ENCODE measurements around the gene CNR2.
"Not testable (repeated sequence)": the region's sequence is repeated elsewhere in the genome, so short reads cannot be mapped to it uniquely, and the experiment has no call there.

CNR2 gene

DNA sequence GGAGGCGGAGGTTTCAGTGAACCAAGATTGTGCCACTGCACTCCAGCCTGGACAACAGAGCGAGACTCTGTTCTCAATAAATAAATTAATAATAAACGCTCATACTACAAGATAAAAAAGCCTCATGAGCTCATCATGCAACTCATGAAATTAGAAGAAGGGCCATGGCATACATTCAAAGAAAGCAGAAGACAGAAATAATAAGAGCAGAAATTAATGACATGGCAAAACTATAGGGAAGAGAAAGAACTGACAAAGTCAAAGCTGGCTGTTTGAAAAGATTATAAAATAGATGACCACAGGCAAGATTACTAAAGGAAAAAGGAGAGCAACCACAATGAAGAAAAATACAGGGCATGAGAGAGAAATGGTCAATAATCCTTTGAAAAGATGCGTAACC lies 30.4 kb downstream of the CNR2 start:
- no peak for DNase-seq (ENCODE audit: low read depth)

DNA sequence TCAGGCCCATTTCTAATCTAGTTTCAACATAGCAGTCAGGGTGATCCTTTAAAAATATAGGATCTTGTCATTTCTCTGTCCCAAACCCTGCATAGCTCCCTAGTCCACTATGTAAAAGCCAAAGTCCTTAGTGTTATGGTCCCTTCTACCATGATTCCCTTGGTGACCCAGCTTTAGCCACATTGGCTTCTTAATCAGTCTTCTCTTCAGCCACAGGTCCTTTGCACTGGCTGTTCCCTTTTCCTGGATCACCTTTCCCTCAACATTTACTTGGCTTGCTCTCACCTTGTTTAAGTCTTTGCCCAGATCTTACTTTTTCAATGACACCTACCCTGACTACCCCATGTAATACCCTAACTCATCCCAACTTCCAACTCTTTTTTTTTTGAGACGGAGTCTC lies 33.4 kb downstream of the CNR2 start:
- DNase-seq (ENCODE audit: low read depth): no peak

- DNase-seq (ENCODE audit: low read depth): no peak
These were observed 34.5 kb downstream of the CNR2 start for GRCh38 chr1:23878668-23879067.

DNA sequence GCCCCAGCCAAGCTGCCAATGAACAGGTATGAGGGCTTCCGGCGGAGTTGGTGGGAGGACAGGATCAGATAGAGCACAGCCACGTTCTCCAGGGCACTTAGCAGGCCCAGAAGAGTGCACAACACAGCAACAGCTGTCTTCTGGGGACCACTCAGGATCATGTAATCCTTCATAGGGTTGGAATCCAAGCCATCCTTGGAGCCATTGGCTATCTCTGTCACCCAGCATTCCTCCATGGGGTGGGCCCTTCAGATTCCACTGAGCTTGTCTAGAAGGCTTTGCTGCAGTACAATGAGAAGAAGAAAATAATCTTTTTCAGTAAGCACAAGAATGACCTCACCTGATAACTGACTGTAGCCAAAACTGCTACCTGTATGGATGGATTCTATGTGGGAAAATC lies 37.8 kb downstream of the CNR2 start:
- DNase-seq (ENCODE audit: low read depth): no peak

DNA sequence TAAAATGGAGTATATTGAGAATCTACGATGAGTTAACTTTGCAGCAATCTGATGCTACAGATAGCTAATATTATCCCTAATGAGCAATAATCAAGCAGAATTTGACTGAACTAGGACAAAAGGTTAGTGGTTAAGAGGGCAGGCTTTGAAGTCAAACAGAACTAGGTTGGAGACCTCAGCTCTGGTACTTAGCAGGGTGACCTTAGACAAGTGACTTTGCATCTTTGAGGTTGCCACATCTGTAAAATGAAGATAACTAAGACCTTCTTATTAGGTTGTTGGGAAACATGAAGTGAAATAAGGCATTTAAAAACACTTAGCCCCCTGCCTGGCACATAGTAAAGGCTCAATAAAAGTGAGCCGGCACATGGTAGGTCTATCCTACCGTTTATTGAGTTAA lies 40.7 kb downstream of the CNR2 start:
- no peak for DNase-seq (ENCODE audit: low read depth)

- no peak for DNase-seq (ENCODE audit: low read depth)
These were observed 44.1 kb downstream of the CNR2 start for GRCh38 chr1:23869051-23869450.

GRCh38 chr1:23868557-23869016 lies 44.6 kb downstream of the CNR2 start:
- DNase-seq (ENCODE audit: low read depth): no peak

GRCh38 chr1:23867895-23868556 lies 45.1 kb downstream of the CNR2 start, which contains the start of gene FUCA1:
TSS of gene FUCA1 (minus strand) at chr1:23868290. CDS start at chr1:23868286, 4 bp downstream.
- peak; percentile 23 for DNase-seq (ENCODE audit: low read depth)

- no peak for DNase-seq (ENCODE audit: low read depth)
These were observed 45.6 kb downstream of the CNR2 start for GRCh38 chr1:23867542-23867894.

GRCh38 chr1:23865543-23865930 lies 47.6 kb downstream of the CNR2 start:
- no peak for DNase-seq (ENCODE audit: low read depth)

GRCh38 chr1:23864801-23865542 lies 48.2 kb downstream of the CNR2 start:
- DNase-seq (ENCODE audit: low read depth): no peak

DNA sequence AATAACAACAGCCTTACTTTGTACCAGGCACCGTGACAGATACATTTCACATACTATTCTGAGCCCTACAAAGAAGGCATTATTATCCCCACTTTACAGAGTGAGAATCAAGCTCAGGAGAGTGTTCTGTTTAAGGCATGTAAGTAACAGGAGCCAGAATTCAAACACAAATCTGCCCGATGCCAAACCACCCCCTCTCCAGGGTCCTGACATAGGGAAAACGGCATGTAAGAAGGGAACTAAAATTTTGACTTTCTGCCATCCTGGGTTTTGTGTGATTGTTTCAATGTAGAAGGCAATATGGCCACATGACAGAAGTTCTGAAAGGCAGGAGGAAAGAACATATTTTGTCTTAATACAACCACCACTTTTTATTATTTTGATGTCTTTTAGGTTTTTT lies 50.5 kb downstream of the CNR2 start:
- DNase-seq (ENCODE audit: low read depth): no peak

- DNase-seq (ENCODE audit: low read depth): no peak
These were observed 58.6 kb downstream of the CNR2 start for GRCh38 chr1:23854568-23854967.

- not testable (repeated sequence) for DNase-seq (ENCODE audit: low read depth)
These were observed 60.0 kb downstream of the CNR2 start for GRCh38 chr1:23853124-23853523.

DNA sequence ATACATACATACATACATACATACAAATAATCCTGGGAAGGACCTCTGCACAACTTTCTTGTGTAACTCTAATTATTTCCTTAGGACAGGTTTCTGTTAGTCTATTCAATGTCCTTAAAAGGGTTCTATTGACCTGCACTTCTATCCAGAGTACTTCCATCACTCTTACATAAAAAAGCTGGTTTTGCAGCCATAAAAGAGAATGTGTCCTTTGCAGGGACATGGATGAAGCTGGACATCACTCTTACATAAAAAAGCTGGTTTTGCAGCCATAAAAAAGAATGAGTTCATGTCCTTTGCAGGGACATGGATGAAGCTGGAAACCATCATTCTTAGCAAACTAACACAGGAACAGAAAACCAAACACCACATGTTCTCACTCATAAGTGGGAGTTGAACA lies 61.8 kb downstream of the CNR2 start:
- not testable (repeated sequence) for DNase-seq (ENCODE audit: low read depth)

GRCh38 chr1:23848673-23849616 lies 64.2 kb downstream of the CNR2 start:
- no peak for DNase-seq (ENCODE audit: low read depth)

DNA sequence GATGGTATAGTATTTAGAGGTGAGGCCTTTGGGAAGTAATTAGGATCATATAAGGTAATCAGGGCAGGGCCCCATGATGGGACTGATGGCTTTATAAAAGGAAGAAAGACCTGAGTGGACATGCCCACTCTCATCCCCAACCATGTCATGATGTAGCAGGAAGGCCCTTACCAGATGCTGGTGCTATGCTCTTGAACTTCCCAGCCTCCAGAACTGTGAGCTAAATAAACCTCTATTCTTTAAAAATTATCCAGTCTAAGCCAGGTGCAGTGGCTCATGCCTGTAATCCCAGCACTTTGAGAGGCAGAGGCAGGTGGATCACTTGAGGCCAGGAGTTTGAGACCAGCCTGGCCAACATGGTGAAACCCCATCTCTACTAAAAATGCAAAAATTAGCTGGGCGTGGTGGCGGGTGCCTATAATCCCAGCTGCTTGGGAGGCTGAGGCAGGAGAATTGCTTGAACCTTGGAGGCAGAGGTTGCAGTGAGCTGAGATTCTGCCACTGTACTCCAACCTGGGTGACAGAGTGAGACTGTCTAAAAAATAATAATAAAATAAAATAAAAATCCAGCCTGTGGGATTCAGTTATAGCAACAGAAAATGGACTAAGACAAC lies 65.6 kb downstream of the CNR2 start:
- DNase-seq (ENCODE audit: low read depth): not testable (repeated sequence)

GRCh38 chr1:23845163-23845562 lies 68.0 kb downstream of the CNR2 start:
- no peak for DNase-seq (ENCODE audit: low read depth)

- no peak for DNase-seq (ENCODE audit: low read depth)
These were observed 69.5 kb downstream of the CNR2 start for GRCh38 chr1:23843644-23844043.

- no peak for DNase-seq (ENCODE audit: low read depth)
These were observed 74.7 kb downstream of the CNR2 start for GRCh38 chr1:23838401-23838866.

DNA sequence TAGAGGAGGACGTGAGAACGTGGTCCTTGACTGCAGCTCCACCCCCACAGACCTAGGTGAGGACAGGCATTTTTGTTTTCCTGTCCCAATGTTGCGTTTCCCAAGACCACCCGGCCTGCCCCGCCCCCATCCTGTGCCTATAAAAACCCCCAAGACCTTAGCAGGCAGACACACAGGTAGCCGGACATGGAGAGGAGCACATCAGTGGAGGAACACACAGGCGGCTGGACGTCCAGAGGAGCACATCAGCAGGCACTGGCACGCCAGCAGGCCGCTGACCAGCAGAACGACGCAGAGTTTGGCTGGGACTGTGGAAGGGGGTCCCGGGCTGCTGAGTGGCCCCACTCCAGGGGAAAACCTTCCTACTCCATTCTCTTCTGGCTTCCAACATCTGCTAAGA lies 75.3 kb downstream of the CNR2 start:
- DNase-seq (ENCODE audit: low read depth): no peak

- no peak for DNase-seq (ENCODE audit: low read depth)
These were observed 77.1 kb downstream of the CNR2 start for GRCh38 chr1:23836037-23836436.
